GM12865 (cell line): Measurements from ENCODE around the gene NFIA.

Source experiments
- DNase-seq: peaks from one replicate; pipeline ENCODE4 v3.0.0; 2010; ENCODE audit warnings: low read depth
- H3K4me3 ChIP-seq: 2 replicates; pipeline ENCODE4 v1.5.1; 2011; ENCODE audit warnings: mild to moderate bottlenecking, low read depth, low read length, control low read depth
- TF ChIP-seq, protein P1 (sequence below): IDR thresholded peaks from 2 replicates; pipeline ENCODE4 v1.5.1; 2011; ENCODE audit warnings: low read length, control low read depth, low read depth, inconsistent platforms; ENCODE audit not compliant: insufficient read depth; ENCODE audit errors: missing control alignments

The NFIA gene

DNA sequence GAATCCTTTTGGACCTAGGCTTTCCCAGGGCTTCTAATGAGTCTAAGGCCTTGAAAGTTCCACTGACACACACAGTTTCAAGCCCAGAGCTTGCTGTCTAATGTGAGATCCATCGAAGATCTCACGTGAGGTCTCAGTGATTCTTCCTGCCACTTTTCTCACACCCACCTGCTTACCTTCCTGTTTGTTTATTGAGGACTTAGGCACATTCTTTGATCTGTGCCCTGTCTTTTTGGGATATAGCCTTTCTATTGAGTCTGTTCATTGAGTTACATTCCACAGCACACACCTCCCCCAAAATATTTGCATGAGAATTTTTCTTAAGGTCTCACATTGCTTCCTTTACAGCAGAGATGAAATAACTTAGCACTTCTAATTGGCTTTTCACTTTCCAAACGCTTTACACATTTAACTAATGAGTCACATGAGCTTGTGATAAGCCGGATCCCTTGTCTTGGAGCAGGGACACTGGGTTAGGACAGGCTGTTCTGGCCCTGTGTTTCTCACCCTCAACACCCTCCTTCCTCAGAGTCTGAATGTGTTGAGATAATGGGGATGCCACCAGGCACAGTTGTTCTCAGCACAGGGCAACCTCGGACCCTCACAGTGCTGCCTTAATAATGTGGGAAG is 354.2 kb downstream of the NFIA start:
- no peak overlapping the region for H3K4me3 ChIP-seq
- no peak for DNase-seq
- TF ChIP-seq, protein P1, sequence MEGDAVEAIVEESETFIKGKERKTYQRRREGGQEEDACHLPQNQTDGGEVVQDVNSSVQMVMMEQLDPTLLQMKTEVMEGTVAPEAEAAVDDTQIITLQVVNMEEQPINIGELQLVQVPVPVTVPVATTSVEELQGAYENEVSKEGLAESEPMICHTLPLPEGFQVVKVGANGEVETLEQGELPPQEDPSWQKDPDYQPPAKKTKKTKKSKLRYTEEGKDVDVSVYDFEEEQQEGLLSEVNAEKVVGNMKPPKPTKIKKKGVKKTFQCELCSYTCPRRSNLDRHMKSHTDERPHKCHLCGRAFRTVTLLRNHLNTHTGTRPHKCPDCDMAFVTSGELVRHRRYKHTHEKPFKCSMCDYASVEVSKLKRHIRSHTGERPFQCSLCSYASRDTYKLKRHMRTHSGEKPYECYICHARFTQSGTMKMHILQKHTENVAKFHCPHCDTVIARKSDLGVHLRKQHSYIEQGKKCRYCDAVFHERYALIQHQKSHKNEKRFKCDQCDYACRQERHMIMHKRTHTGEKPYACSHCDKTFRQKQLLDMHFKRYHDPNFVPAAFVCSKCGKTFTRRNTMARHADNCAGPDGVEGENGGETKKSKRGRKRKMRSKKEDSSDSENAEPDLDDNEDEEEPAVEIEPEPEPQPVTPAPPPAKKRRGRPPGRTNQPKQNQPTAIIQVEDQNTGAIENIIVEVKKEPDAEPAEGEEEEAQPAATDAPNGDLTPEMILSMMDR = no peak

DNA sequence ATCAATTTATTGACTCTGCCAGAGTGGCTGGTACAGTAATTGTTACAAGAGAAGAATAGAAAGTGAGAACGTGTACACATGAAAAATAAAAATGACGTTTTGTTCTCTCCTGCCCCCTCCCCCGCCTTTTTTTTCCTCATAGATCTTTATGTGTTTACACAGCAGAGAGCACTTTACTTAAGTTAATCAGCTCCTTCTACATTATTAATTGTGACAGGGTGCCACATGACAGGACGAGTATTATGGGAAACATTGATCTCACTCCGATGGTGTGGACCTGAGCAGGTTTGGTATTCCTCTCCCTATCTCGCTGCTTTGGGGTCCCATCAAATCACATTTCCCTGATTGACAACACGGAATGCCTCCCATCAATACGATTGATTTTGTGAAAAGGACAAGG is 356.9 kb downstream of the NFIA start:
- TF ChIP-seq, protein P1 = no peak
- DNase-seq = no peak
- H3K4me3 ChIP-seq = no peak overlapping the region

DNA sequence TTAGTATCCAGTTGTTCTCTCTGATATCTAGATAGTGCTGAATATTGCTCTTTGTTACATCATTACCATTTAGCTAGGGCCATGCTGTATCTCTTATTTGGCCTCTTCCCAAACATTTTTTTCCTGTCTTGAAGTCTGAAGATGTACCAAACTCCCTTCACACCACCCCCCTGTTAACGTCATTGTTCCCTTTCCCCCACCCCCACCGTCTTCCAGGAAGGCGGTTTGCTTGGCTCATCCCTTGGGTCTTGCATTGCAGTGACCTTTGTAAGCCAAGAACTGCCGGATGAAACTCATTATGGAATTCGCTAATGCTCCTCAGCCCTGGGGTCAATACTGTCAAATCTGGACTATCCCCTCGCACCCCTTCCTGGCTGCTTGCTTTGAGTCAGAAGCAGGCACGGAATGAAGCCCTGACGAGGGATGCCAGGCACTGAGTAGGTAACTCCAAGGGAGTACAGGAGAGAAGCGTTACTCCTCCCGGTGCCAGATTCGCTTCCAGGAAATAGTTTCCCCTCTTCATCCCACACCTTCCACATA is 359.4 kb downstream of the NFIA start:
- H3K4me3 ChIP-seq = no peak overlapping the region
- TF ChIP-seq, protein P1 = no peak
- DNase-seq = no peak

DNA sequence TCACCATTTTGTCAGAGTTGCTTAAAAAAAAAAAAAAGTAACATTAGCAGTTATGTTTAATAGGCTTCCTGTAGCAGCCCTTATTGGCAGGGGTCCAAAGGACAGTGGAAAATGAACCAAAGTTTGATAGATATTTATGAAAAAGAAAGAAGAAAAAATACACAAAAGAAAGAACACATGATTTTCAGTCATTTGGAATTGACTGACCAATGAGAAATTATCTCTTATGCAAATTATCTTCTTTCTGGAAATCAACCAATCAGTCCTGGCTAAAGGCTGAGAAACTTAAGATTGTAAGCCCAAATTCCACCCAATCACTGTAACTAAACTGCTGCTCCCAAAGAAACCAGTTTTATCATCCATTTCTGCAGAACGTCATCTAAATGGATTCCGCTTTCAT is 360.2 kb downstream of the NFIA start:
- DNase-seq = no peak
- TF ChIP-seq, protein P1 = no peak
- no peak overlapping the region for H3K4me3 ChIP-seq

DNA sequence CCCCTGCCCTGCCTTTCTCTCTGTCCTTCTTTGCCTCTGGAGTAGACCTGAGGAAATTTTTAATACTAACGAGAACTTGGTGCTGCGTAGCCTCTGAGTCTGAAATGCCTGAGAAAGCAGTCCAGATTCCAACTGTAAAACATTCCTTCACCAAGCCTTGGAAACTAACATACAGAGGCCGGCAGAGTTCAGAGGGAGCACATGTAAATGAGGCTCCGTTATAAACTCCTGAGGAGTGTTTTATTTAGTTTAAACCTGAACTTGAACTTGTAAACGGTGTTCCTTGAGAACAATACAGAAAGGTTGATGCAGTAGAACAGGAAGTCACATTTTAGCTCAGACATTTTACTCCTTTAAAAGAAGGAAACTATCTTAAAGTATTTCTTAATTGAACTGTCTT is 361.9 kb downstream of the NFIA start:
- TF ChIP-seq, protein P1 = no peak
- DNase-seq = no peak
- no peak overlapping the region for H3K4me3 ChIP-seq

DNA sequence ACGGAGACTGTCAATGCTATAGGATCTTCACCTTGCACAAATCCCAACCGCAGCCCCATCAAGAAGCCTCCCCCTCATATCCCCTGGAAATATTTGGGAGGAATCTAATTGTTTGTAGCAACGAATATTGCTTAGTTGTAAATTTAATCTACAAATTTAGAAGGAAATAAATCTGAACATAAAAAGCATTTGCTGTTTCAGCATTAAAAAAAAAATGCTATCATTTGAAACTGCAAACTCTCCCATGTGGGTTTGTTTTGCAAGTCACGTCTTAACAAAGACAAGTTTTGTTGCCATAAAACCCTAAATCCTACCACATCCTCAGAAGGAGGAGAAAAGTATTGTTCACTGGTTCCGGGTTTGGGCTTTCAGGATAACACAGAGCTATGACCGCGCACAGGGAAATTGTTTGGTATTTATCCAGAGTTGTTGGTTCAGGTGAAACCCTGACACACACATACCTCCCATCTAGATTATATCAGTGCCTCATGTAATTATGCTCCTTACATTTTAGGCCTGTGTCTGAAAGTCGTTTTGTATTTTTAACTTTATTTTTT is 363.0 kb downstream of the NFIA start:
- no peak for DNase-seq
- TF ChIP-seq, protein P1 = no peak

More for the DNA sequence above, 363.0 kb downstream of the NFIA start:
- no peak overlapping the region for H3K4me3 ChIP-seq
